Osteoblast (primary cell): ENCODE data around the gene RNU1-4. TPM values are rescaled to one million over a fixed set of nuclear protein-coding genes. Genes with fewer than 3 reads are reported as not detected.
"Not testable (repeated sequence)": the region's sequence is repeated elsewhere in the genome, so short reads cannot be mapped to it uniquely, and the experiment has no call there.

Experiments
- DNase-seq: peaks from one replicate; pipeline ENCODE4 v3.0.0; 2011; ENCODE audit warnings: low spot score, mixed read lengths; ENCODE audit not compliant: insufficient read length; ENCODE audit errors: missing footprints
- H2AFZ ChIP-seq: 2 replicates; pipeline ENCODE4 v1.6.0; 2011; ENCODE audit warnings: mild to moderate bottlenecking, low read length
- H3K27ac ChIP-seq: 2 replicates; pipeline ENCODE4 v1.5.1; 2011; ENCODE audit warnings: mild to moderate bottlenecking, low read depth, low read length, moderate library complexity
- H3K27me3 ChIP-seq: 2 replicates; pipeline ENCODE4 v1.6.0; 2012; ENCODE audit warnings: mild to moderate bottlenecking, control low read depth, inconsistent platforms, low read length, moderate library complexity; ENCODE audit not compliant: insufficient read depth
- H3K36me3 ChIP-seq: 2 replicates; pipeline ENCODE4 v1.5.1; 2011; ENCODE audit warnings: mild to moderate bottlenecking, low read length, control low read depth, moderate library complexity; ENCODE audit not compliant: insufficient read depth
- H3K4me1 ChIP-seq: 2 replicates; pipeline ENCODE4 v1.5.1; 2011; ENCODE audit warnings: mild to moderate bottlenecking, low read length, control low read depth, moderate library complexity; ENCODE audit not compliant: insufficient read depth
- H3K4me2 ChIP-seq: 2 replicates; pipeline ENCODE4 v1.6.0; 2011; ENCODE audit warnings: mild to moderate bottlenecking, low read length; ENCODE audit not compliant: insufficient read depth
- H3K4me3 ChIP-seq: fragments of 200-600 bp; sonication (generic); 3 replicates; pipeline ENCODE4 v1.5.1; 2012; ENCODE audit warnings: mild to moderate bottlenecking, low read length, inconsistent platforms; ENCODE audit not compliant: insufficient read depth
- H3K79me2 ChIP-seq: 2 replicates; pipeline ENCODE4 v1.6.0; 2012; ENCODE audit warnings: mild to moderate bottlenecking, low read length, control low read depth, inconsistent platforms; ENCODE audit not compliant: insufficient read depth
- H3K9me3 ChIP-seq: 2 replicates; pipeline ENCODE4 v1.5.1; 2011; ENCODE audit warnings: low read depth, low read length, control low read depth
- H4K20me1 ChIP-seq: 2 replicates; pipeline ENCODE4 v1.6.0; 2012; ENCODE audit warnings: mild to moderate bottlenecking, low read length, control low read depth; ENCODE audit not compliant: insufficient read depth
- total RNA-seq: library from RNA; depleted of rRNA; stranded (reverse); fragments of >200 nt; gene quantifications from 2 replicates; pipeline ENCODE4 v1.2.3, GENCODE V29; 2012
- TF ChIP-seq, protein P1 (sequence below): IDR thresholded peaks from 2 replicates; pipeline ENCODE4 v1.5.1; 2011; ENCODE audit warnings: mild to moderate bottlenecking, low read depth, low read length, moderate library complexity; ENCODE audit errors: extremely low read depth

The RNU1-4 gene
- total RNA-seq, 1 donor: not detected

- Histone ChIP-seq H3K4me3 (no peak overlapping the region), H3K27ac (no peak overlapping the region), H4K20me1 (no peaks in the 10 kb centered on the region), H3K27me3 (peaks cover 22% of the 10 kb centered on the region), H3K79me2 (no peaks in the 10 kb centered on the region), H3K36me3 (no peaks in the 10 kb centered on the region), H3K4me2 (no peak overlapping the region), H3K4me1 (no peaks in the 10 kb centered on the region), H2AFZ (no peak overlapping the region), H3K9me3 (no peaks in the 10 kb centered on the region)
- TF ChIP-seq, protein P1, sequence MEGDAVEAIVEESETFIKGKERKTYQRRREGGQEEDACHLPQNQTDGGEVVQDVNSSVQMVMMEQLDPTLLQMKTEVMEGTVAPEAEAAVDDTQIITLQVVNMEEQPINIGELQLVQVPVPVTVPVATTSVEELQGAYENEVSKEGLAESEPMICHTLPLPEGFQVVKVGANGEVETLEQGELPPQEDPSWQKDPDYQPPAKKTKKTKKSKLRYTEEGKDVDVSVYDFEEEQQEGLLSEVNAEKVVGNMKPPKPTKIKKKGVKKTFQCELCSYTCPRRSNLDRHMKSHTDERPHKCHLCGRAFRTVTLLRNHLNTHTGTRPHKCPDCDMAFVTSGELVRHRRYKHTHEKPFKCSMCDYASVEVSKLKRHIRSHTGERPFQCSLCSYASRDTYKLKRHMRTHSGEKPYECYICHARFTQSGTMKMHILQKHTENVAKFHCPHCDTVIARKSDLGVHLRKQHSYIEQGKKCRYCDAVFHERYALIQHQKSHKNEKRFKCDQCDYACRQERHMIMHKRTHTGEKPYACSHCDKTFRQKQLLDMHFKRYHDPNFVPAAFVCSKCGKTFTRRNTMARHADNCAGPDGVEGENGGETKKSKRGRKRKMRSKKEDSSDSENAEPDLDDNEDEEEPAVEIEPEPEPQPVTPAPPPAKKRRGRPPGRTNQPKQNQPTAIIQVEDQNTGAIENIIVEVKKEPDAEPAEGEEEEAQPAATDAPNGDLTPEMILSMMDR: no peak
- DNase-seq: peak; percentile 71
Measured at GRCh38 chr1:16716691-16717335, 23.5 kb upstream of the RNU1-4 start.

DNA sequence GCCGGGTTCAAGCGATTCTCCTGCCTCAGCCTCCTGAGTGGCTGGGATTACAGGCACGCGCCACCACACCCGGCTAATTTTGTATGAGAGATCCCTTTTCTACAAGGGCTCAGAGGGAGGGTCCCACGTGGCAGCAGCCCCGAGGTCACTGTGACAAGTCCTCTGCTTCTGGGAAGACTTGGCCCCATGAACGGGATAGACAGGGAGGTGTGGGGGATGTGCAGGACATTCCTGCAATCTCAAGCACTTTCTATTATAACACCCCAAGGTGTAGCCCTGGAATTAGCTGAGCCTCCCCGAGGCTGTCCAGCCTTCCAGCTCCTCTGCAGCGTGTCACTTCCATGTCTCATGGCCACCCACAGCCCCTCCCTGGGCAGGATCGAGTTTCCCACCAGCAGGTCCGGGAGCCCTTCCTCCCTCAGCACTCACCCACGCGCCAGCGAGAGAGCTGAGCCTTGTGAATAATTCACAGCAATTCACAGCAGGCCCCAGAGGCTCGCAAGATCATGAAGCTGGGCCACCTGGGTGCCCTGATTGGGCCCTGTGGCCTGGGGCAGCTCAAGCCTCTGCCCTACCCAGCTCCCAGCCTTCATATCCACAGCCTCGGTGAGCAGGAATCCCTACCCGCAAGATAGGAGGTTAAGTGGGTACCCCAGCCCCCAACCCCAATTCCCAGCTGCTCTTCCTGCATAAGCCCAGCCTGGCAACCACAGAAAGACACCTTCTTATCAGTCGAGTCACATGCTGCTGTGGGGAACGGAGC, 22.8 kb upstream of the RNU1-4 start:
- Histone ChIP-seq H3K4me2 (peak overlapping the region; percentile 28), H3K27ac (no peak overlapping the region), H3K4me1 (no peaks in the 10 kb centered on the region), H3K4me3 (no peak overlapping the region), H3K27me3 (peaks cover 22% of the 10 kb centered on the region), H2AFZ (no peak overlapping the region), H3K79me2 (no peaks in the 10 kb centered on the region), H4K20me1 (no peaks in the 10 kb centered on the region), H3K36me3 (no peaks in the 10 kb centered on the region), H3K9me3 (no peaks in the 10 kb centered on the region)
- TF ChIP-seq, protein P1: no peak
- DNase-seq: peak; percentile 78

- not testable (repeated sequence) for H4K20me1 ChIP-seq, H3K36me3 ChIP-seq, H3K9me3 ChIP-seq, H3K4me1 ChIP-seq, H3K79me2 ChIP-seq, H2AFZ ChIP-seq, H3K4me3 ChIP-seq, H3K27ac ChIP-seq, H3K4me2 ChIP-seq
- peaks cover 29% of the 10 kb centered on the region for H3K27me3 ChIP-seq
- peak; percentile 53 for DNase-seq
Measured at GRCh38 chr1:16718099-16718907, 22.0 kb upstream of the RNU1-4 start.

DNA sequence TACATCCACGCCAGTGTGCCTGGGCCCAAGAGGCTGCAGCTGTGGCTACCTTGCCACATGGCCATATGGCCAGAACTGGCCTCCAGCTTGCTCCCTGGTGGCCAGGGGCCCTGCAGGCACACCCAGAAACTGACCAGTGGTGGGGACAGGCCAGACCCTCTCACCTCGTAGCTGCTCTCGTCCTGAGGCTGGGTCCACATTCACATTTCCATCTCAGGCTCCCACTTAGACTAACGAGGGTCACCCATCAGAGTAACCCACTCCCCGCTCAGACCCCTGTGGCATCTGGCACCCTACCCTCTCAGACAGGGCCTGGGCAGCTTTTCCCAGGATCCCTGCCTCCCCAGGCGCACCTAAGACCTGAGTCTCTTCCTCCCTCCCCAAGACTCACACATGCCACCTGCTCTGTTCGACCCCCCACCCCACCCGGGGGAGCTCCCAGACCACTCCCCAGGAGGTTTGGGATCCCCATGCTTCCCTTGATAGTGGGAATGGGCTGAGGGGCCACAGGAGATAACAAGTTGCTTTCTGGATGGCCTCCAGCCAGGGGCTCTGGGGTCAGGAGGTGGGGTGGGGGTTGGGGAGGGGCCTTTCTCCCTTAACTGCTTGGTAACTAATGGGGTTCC, 21.3 kb upstream of the RNU1-4 start:
- no peaks in the 10 kb centered on the region for H3K9me3 ChIP-seq

More for the DNA sequence above, 21.3 kb upstream of the RNU1-4 start:
- Histone ChIP-seq H3K4me3 (no peak overlapping the region), H3K4me1 (no peaks in the 10 kb centered on the region), H3K27ac (no peak overlapping the region), H3K36me3 (no peaks in the 10 kb centered on the region), H3K27me3 (peaks cover 34% of the 10 kb centered on the region), H3K4me2 (no peak overlapping the region), H3K79me2 (no peaks in the 10 kb centered on the region), H4K20me1 (no peaks in the 10 kb centered on the region), H2AFZ (no peak overlapping the region)
- peak; percentile 93 for DNase-seq
- TF ChIP-seq, protein P1: no peak
